ENCODE measurements around the gene GABRB1. TPM values are rescaled to one million over a fixed set of nuclear protein-coding genes. Genes with fewer than 3 reads are reported as not detected.

The GABRB1 gene
- total and polyA plus RNA-seq, 2 donors (not counting 3 experiments of a cell fraction or from before 2014, with no cell fraction given) = not detected

DNA sequence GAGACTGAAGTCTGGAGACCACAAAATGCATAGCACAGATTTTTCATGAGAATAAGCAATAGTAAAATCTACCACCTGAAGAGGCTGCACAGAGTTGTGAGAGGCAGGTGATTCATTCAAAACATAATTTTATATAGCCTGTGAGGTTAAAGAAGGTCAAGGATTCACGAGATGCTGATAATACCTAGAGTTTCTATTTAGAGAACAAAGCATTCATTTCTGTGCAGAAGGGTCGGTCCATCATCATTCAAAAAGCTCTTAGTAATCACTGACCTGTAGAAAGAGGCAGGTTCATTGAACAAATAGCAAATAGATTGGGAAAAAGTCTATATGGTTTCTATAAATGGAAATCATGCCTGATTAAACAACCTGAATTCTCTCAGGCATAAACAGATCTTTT lies 26.6 kb downstream of the GABRB1 start:
- intact Hi-C loops (cut with micrococcal nuclease) = no loop called here
- H3K4me1 ChIP-seq (ENCODE audit: control insufficient read depth, extremely low read depth, insufficient read depth, low read length) = no peaks in the 10 kb centered on the region
- H3K27me3 ChIP-seq (ENCODE audit: control insufficient read depth in 2 of 2, insufficient read depth in 2 of 2, low read length in 2 of 2) = no peaks in the 10 kb centered on the region
- no TSS peak for BruUV-seq (replicated peaks)
- H3K9ac ChIP-seq (replicated peaks; ENCODE audit: extremely low read depth, insufficient read depth, low read length) = no peak overlapping the region
- no peaks in the 10 kb centered on the region for H4K20me1 ChIP-seq (replicated peaks; ENCODE audit: control insufficient read depth, extremely low read depth, insufficient read depth, low read length)
- dilution Hi-C loops (cut with MboI; ENCODE audit: extremely low pct_ligation_motif_present, low sequenced_read_pairs) = no loop called here
- TF ChIP-seq GATA2 (IDR thresholded peaks at IDR 0.05; ENCODE audit: insufficient read depth, insufficient read length, low read depth, low read length) = no peak
- TF ChIP-seq POLR2AphosphoS5 (IDR thresholded peaks at IDR 0.05; ENCODE audit: insufficient read depth, low read depth, low read length) = no peak
- TF ChIP-seq JUN (IDR thresholded peaks at IDR 0.05; ENCODE audit: borderline replicate concordance, insufficient read depth, insufficient read length, low read depth) = no peak
- no peak for TF ChIP-seq MYC (IDR thresholded peaks at IDR 0.05; ENCODE audit: low read depth, low read length)
- no peak for TF ChIP-seq MAX (IDR thresholded peaks at IDR 0.05; ENCODE audit: insufficient read depth, insufficient read length)
- TF ChIP-seq, protein P1, sequence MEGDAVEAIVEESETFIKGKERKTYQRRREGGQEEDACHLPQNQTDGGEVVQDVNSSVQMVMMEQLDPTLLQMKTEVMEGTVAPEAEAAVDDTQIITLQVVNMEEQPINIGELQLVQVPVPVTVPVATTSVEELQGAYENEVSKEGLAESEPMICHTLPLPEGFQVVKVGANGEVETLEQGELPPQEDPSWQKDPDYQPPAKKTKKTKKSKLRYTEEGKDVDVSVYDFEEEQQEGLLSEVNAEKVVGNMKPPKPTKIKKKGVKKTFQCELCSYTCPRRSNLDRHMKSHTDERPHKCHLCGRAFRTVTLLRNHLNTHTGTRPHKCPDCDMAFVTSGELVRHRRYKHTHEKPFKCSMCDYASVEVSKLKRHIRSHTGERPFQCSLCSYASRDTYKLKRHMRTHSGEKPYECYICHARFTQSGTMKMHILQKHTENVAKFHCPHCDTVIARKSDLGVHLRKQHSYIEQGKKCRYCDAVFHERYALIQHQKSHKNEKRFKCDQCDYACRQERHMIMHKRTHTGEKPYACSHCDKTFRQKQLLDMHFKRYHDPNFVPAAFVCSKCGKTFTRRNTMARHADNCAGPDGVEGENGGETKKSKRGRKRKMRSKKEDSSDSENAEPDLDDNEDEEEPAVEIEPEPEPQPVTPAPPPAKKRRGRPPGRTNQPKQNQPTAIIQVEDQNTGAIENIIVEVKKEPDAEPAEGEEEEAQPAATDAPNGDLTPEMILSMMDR (IDR thresholded peaks at IDR 0.05; ENCODE audit: extremely low read depth in 1 of 2, insufficient read depth in 1 of 2, low read depth in 1 of 2, low read length in 2 of 2) = no peak
- TF ChIP-seq FOS (IDR thresholded peaks at IDR 0.05; ENCODE audit: borderline replicate concordance, insufficient read depth, low read length) = no peak
- no peak for TF ChIP-seq EZH2 (IDR thresholded peaks at IDR 0.05; ENCODE audit: borderline replicate concordance, low read depth, low read length, severe bottlenecking)
- no peak for TF ChIP-seq POLR2A (IDR thresholded peaks at IDR 0.05; ENCODE audit: low read depth, low read length)
- H3K4me3 ChIP-seq (replicated peaks in 1 of 3; ENCODE audit: insufficient read depth in 1 of 3, low read depth in 1 of 3, low read length in 3 of 3) = no peak overlapping the region
- no peak for DNase-seq (ENCODE audit: low read depth, low spot score)
- no peaks in the 10 kb centered on the region for H3K79me2 ChIP-seq (ENCODE audit: control insufficient read depth, insufficient read depth, low read length)
- H3K9me3 ChIP-seq (replicated peaks; ENCODE audit: control insufficient read depth, insufficient read depth, low read length) = no peaks in the 10 kb centered on the region
- no peak for FAIRE-seq
- H3K27ac ChIP-seq (ENCODE audit: insufficient read depth, low read depth, low read length) = no peak overlapping the region
- H3K36me3 ChIP-seq (ENCODE audit: control insufficient read depth in 2 of 2, extremely low read depth in 1 of 2, insufficient read depth in 2 of 2, low read length in 2 of 2) = no peaks in the 10 kb centered on the region
- no peaks in the 10 kb centered on the region for H3K9me1 ChIP-seq (replicated peaks; ENCODE audit: control insufficient read depth, extremely low read depth, insufficient read depth, low read length)
- POLR2A ChIA-PET = no interaction called here
- CTCF ChIA-PET = interaction anchor here (2.4 kb wide), 1 partner anchor 65 kb away, joined by 6 read pairs; no protein-coding TSS in a partner anchor
- H2AFZ ChIP-seq (ENCODE audit: low read depth, low read length) = no peak overlapping the region
- H3K4me2 ChIP-seq (ENCODE audit: insufficient read depth, low read length) = no peak overlapping the region

All from endothelial cell of umbilical vein (primary cell).